HUES6 (cell line): ENCODE measurements around the gene C15orf39.
"Not testable (repeated sequence)": the region's sequence is repeated elsewhere in the genome, so short reads cannot be mapped to it uniquely, and the experiment has no call there.

ENCODE experiments used
- H3K27ac ChIP-seq: 2 replicates; pipeline ENCODE4 v1.7.0; 2013; ENCODE audit warnings: low read depth, mild to moderate bottlenecking, low read length, inconsistent platforms
- H3K27me3 ChIP-seq: 2 replicates; pipeline ENCODE4 v1.6.1; 2013; ENCODE audit warnings: low read length; ENCODE audit not compliant: control insufficient read depth, insufficient read depth
- H3K36me3 ChIP-seq: 2 replicates; pipeline ENCODE4 v1.6.1; 2013; ENCODE audit warnings: low read length; ENCODE audit not compliant: control insufficient read depth, insufficient read depth
- H3K4me1 ChIP-seq: 2 replicates; pipeline ENCODE4 v1.6.1; 2013; ENCODE audit warnings: low read length; ENCODE audit not compliant: control insufficient read depth, insufficient read depth
- H3K4me3 ChIP-seq: 2 replicates; pipeline ENCODE4 v1.5.1; 2013; ENCODE audit warnings: low read depth, low read length
- H3K9ac ChIP-seq: one replicate; pipeline ENCODE4 v1.6.1; 2013; ENCODE audit warnings: mild to moderate bottlenecking, low read length
- H3K9me3 ChIP-seq: 2 replicates; pipeline ENCODE4 v1.6.1; 2013; ENCODE audit warnings: low read depth, low read length; ENCODE audit not compliant: control insufficient read depth, insufficient read depth

Gene C15orf39

GRCh38 chr15:75161917-75162414, 39.7 kb upstream of the C15orf39 start:
- Histone ChIP-seq H3K9ac (no peak overlapping the region), H3K36me3 (no peaks in the 10 kb centered on the region), H3K27ac (no peak overlapping the region), H3K4me1 (peaks cover 9% of the 10 kb centered on the region), H3K27me3 (no peaks in the 10 kb centered on the region), H3K9me3 (peaks cover 12% of the 10 kb centered on the region), H3K4me3 (no peak overlapping the region)

- H3K27ac ChIP-seq, result no peak overlapping the region
- H3K4me3 ChIP-seq, result no peak overlapping the region
- no peak overlapping the region for H3K9ac ChIP-seq
- H3K27me3 ChIP-seq, result no peaks in the 10 kb centered on the region
- H3K4me1 ChIP-seq, result peaks cover 8% of the 10 kb centered on the region; the same call in 1 of the 2 replicates
- peaks cover 23% of the 10 kb centered on the region for H3K9me3 ChIP-seq
- no peaks in the 10 kb centered on the region for H3K36me3 ChIP-seq
These were observed 38.5 kb upstream of the C15orf39 start for GRCh38 chr15:75163150-75163564.

GRCh38 chr15:75164625-75165350, 36.9 kb upstream of the C15orf39 start:
- Histone ChIP-seq H3K36me3 (no peaks in the 10 kb centered on the region), H3K4me1 (peaks cover 10% of the 10 kb centered on the region; the same call in 1 of the 2 replicates), H3K9me3 (peaks cover 34% of the 10 kb centered on the region), H3K4me3 (no peak overlapping the region), H3K27ac (no peak overlapping the region), H3K27me3 (no peaks in the 10 kb centered on the region), H3K9ac (no peak overlapping the region)

GRCh38 chr15:75166489-75167063, 35.1 kb upstream of the C15orf39 start:
- H3K9ac ChIP-seq, H3K27me3 ChIP-seq, H3K36me3 ChIP-seq, H3K27ac ChIP-seq, H3K4me3 ChIP-seq: not testable (repeated sequence)
- Histone ChIP-seq H3K4me1 (peaks cover 16% of the 10 kb centered on the region; the same call in 1 of the 2 replicates), H3K9me3 (peaks cover 34% of the 10 kb centered on the region)

- Histone ChIP-seq H3K4me3 (no peak overlapping the region), H3K9me3 (peaks cover 34% of the 10 kb centered on the region), H3K36me3 (no peaks in the 10 kb centered on the region)
These were observed 33.9 kb upstream of the C15orf39 start for GRCh38 chr15:75167588-75168350.

GRCh38 chr15:75168374-75168773, 33.3 kb upstream of the C15orf39 start:
- Histone ChIP-seq H3K9ac (no peak overlapping the region), H3K27me3 (no peaks in the 10 kb centered on the region), H3K4me3 (no peak overlapping the region), H3K36me3 (no peaks in the 10 kb centered on the region), H3K4me1 (peaks cover 14% of the 10 kb centered on the region; the same call in 1 of the 2 replicates), H3K9me3 (peaks cover 34% of the 10 kb centered on the region), H3K27ac (no peak overlapping the region)

More at GRCh38 chr15:75167588-75168350, 33.9 kb upstream of the C15orf39 start:
- Histone ChIP-seq H3K9ac (no peak overlapping the region), H3K4me1 (peaks cover 16% of the 10 kb centered on the region; the same call in 1 of the 2 replicates), H3K27me3 (no peaks in the 10 kb centered on the region), H3K27ac (no peak overlapping the region)

- Histone ChIP-seq H3K4me1 (0 out of 2 replicates have a peak, but pooled peaks cover 8% of the 10 kb centered on the region), H3K4me3 (no peak overlapping the region), H3K36me3 (no peaks in the 10 kb centered on the region), H3K9ac (no peak overlapping the region), H3K27ac (no peak overlapping the region), H3K27me3 (no peaks in the 10 kb centered on the region), H3K9me3 (peaks cover 34% of the 10 kb centered on the region)
These were observed 31.5 kb upstream of the C15orf39 start for GRCh38 chr15:75170203-75170602.

- Histone ChIP-seq H3K4me1 (0 out of 2 replicates have a peak, but pooled peaks cover 8% of the 10 kb centered on the region), H3K27me3 (no peaks in the 10 kb centered on the region), H3K36me3 (no peaks in the 10 kb centered on the region), H3K9ac (no peak overlapping the region), H3K4me3 (no peak overlapping the region), H3K9me3 (peaks cover 31% of the 10 kb centered on the region), H3K27ac (no peak overlapping the region)
These were observed 30.9 kb upstream of the C15orf39 start for GRCh38 chr15:75170711-75171341.

GRCh38 chr15:75171408-75171807, 30.3 kb upstream of the C15orf39 start:
- no peak overlapping the region for H3K27ac ChIP-seq
- H3K9me3 ChIP-seq, result peaks cover 27% of the 10 kb centered on the region
- no peaks in the 10 kb centered on the region for H3K36me3 ChIP-seq
- H3K4me3 ChIP-seq, result no peak overlapping the region
- H3K9ac ChIP-seq, result no peak overlapping the region
- H3K4me1 ChIP-seq, result 0 out of 2 replicates have a peak, but pooled peaks cover 8% of the 10 kb centered on the region
- H3K27me3 ChIP-seq, result 0 out of 2 replicates have a peak, but pooled peaks cover 1% of the 10 kb centered on the region

GRCh38 chr15:75172284-75172820, 29.3 kb upstream of the C15orf39 start:
- H3K4me1 ChIP-seq, result peaks cover 9% of the 10 kb centered on the region; the same call in 1 of the 2 replicates
- H3K27me3 ChIP-seq, result peaks cover 10% of the 10 kb centered on the region
- no peak overlapping the region for H3K9ac ChIP-seq
- no peak overlapping the region for H3K27ac ChIP-seq
- peaks cover 18% of the 10 kb centered on the region for H3K9me3 ChIP-seq
- no peaks in the 10 kb centered on the region for H3K36me3 ChIP-seq
- no peak overlapping the region for H3K4me3 ChIP-seq
